Measurements from ENCODE around the gene TUBB4A.

The TUBB4A gene

DNA sequence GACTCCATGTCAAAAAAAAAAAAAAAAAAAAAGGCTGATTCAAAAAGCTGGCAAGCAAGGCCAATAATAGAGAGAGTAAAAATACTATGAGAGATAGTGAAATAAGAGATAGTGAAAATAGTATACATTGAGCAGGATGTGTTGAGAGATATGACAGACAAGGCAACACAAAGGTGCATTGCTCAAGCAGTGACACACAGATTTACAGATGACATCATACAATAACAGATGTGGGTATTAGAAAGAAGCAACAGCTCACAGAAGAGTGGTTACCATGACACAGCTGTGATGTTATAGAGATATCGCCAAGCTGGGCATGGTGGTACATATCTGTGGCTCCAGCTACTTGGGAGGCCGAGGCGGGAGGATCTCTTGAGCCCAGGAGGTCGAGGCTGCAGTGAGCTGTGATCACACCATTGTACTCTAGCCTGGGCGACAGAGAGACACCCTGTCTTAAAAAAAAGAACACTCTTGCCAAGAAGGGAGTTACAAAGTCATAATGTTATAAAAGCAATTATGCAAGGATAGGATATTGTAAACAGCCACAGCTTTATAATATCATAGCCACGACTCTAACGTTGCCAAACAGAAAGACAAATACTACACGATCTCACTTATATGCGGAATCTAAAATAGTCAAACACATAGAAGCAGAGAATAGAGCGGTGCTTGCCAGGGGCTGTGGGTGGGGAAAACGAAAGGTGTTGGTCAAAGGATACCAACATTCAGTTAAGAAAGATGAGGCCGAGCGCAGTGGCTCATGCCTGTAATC, 39.0 kb upstream of the TUBB4A start:
- Histone ChIP-seq H2AFZ (ENCODE audit: low read depth) (no peak overlapping the region), H3K9ac (no peak overlapping the region), H3K27me3 (ENCODE audit: insufficient read depth, low read depth) (no peaks in the 10 kb centered on the region), H3K36me3 (ENCODE audit: insufficient read depth) (no peaks in the 10 kb centered on the region), H3K4me2 (no peak overlapping the region), H3K27ac (no peak overlapping the region), H4K20me1 (ENCODE audit: insufficient read depth) (no peaks in the 10 kb centered on the region), H3K4me1 (ENCODE audit: low read depth, poor library complexity, severe bottlenecking) (peaks cover 27% of the 10 kb centered on the region), H3K4me3 (IDR thresholded peaks at IDR 0.05; ENCODE audit: insufficient read depth, low read depth, low read length) (no peak overlapping the region), H3K79me2 (ENCODE audit: insufficient read depth, low read depth) (no peaks in the 10 kb centered on the region)
- TF ChIP-seq, protein P1, sequence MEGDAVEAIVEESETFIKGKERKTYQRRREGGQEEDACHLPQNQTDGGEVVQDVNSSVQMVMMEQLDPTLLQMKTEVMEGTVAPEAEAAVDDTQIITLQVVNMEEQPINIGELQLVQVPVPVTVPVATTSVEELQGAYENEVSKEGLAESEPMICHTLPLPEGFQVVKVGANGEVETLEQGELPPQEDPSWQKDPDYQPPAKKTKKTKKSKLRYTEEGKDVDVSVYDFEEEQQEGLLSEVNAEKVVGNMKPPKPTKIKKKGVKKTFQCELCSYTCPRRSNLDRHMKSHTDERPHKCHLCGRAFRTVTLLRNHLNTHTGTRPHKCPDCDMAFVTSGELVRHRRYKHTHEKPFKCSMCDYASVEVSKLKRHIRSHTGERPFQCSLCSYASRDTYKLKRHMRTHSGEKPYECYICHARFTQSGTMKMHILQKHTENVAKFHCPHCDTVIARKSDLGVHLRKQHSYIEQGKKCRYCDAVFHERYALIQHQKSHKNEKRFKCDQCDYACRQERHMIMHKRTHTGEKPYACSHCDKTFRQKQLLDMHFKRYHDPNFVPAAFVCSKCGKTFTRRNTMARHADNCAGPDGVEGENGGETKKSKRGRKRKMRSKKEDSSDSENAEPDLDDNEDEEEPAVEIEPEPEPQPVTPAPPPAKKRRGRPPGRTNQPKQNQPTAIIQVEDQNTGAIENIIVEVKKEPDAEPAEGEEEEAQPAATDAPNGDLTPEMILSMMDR (conservative IDR thresholded peaks at IDR 0.05; ENCODE audit: low read depth, low read length), result no peak

DNA sequence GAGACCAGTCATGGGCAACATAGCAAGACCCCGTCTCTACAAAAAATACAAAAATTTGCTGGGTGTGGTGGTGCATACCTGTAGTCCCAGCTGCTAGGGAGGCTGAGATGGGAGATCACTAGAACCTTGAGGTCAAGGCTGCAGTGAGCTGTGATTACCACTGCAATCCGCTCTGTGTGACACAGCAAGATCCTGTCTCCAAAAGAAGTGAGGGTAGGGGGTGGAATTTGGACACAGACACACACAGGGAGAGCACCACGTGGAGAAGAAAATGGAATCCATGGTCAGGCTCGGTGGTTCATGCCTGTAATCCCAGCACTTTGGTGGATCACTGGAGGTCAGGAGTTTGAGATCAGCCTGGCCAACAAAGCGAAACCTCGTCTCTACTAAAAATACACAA, 37.4 kb upstream of the TUBB4A start:
- TF ChIP-seq, protein P1 (conservative IDR thresholded peaks at IDR 0.05; ENCODE audit: low read depth, low read length), result no peak
- no peak overlapping the region for H2AFZ ChIP-seq (ENCODE audit: low read depth)
- H3K9ac ChIP-seq, result no peak overlapping the region
- no peak overlapping the region for H3K4me2 ChIP-seq
- no peaks in the 10 kb centered on the region for H3K36me3 ChIP-seq (ENCODE audit: insufficient read depth)
- H3K79me2 ChIP-seq (ENCODE audit: insufficient read depth, low read depth), result no peaks in the 10 kb centered on the region
- H3K27ac ChIP-seq, result no peak overlapping the region
- no peak overlapping the region for H3K4me3 ChIP-seq (IDR thresholded peaks at IDR 0.05; ENCODE audit: insufficient read depth, low read depth, low read length)
- H4K20me1 ChIP-seq (ENCODE audit: insufficient read depth), result no peaks in the 10 kb centered on the region
- peaks cover 30% of the 10 kb centered on the region for H3K4me1 ChIP-seq (ENCODE audit: low read depth, poor library complexity, severe bottlenecking)
- H3K27me3 ChIP-seq (ENCODE audit: insufficient read depth, low read depth), result no peaks in the 10 kb centered on the region

DNA sequence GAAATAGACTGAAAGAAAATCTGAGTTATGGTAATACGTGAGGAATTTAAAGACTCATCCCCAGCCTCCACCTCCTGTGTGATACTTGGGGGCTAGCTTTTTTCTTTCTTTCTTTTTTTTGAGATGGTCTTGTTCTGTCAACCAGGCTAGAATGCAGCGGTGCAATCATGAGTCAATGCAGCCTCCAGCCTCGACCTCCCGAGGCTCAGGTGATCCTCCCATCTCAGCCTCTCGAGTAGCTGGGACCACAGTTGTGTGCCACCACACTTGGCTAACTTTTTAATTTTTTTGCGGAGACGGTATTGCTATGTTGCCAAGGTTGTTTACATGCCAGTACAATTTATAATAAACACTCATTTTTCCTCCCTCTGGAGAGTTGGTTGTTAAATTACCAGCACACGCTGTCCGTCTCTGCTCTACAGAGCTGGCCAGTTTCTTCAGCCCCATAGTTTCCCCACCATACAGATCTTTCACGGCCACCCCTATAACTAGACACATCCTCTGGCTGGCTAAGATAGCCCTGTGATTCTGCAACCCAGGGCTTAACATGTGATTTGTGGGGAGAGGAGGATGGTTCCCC, 33.5 kb upstream of the TUBB4A start:
- H3K27ac ChIP-seq, result no peak overlapping the region
- no peaks in the 10 kb centered on the region for H3K36me3 ChIP-seq (ENCODE audit: insufficient read depth)
- TF ChIP-seq, protein P1 (conservative IDR thresholded peaks at IDR 0.05; ENCODE audit: low read depth, low read length), result no peak
- H3K27me3 ChIP-seq (ENCODE audit: insufficient read depth, low read depth), result peaks cover 4% of the 10 kb centered on the region; the same call in 1 of the 2 replicates
- H3K4me2 ChIP-seq, result no peak overlapping the region
- no peaks in the 10 kb centered on the region for H3K79me2 ChIP-seq (ENCODE audit: insufficient read depth, low read depth)
- no peak overlapping the region for H2AFZ ChIP-seq (ENCODE audit: low read depth)
- H3K9ac ChIP-seq, result no peak overlapping the region
- H3K4me3 ChIP-seq (IDR thresholded peaks at IDR 0.05; ENCODE audit: insufficient read depth, low read depth, low read length), result no peak overlapping the region
- no peaks in the 10 kb centered on the region for H4K20me1 ChIP-seq (ENCODE audit: insufficient read depth)
- H3K4me1 ChIP-seq (ENCODE audit: low read depth, poor library complexity, severe bottlenecking), result peaks cover 40% of the 10 kb centered on the region

DNA sequence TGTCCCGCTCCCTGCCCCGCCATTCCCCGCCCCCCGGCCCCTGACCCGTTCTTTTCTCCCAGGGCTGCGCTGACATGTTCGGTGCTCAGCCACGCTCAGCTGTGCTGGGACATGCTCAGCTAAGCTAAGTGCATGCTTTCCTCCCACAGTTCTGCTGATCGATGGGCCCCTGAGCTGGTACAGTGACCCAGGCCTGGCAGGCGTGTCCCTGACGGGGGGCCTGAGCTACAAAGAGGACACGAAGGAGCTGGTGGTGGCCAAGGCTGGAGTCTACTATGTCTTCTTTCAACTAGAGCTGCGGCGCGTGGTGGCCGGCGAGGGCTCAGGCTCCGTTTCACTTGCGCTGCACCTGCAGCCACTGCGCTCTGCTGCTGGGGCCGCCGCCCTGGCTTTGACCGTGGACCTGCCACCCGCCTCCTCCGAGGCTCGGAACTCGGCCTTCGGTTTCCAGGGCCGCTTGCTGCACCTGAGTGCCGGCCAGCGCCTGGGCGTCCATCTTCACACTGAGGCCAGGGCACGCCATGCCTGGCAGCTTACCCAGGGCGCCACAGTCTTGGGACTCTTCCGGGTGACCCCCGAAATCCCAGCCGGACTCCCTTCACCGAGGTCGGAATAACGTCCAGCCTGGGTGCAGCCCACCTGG, 32.5 kb upstream of the TUBB4A start:
- H2AFZ ChIP-seq (ENCODE audit: low read depth), result no peak overlapping the region

More for the DNA sequence above, 32.5 kb upstream of the TUBB4A start:
- H3K4me3 ChIP-seq (IDR thresholded peaks at IDR 0.05; ENCODE audit: insufficient read depth, low read depth, low read length), result no peak overlapping the region
- TF ChIP-seq, protein P1 (conservative IDR thresholded peaks at IDR 0.05; ENCODE audit: low read depth, low read length), result no peak
- H3K4me1 ChIP-seq (ENCODE audit: low read depth, poor library complexity, severe bottlenecking), result peaks cover 46% of the 10 kb centered on the region
- no peak overlapping the region for H3K4me2 ChIP-seq
- H3K27me3 ChIP-seq (ENCODE audit: insufficient read depth, low read depth), result peaks cover 12% of the 10 kb centered on the region; the same call in 1 of the 2 replicates
- H3K9ac ChIP-seq, result no peak overlapping the region
- H4K20me1 ChIP-seq (ENCODE audit: insufficient read depth), result no peaks in the 10 kb centered on the region
- no peaks in the 10 kb centered on the region for H3K79me2 ChIP-seq (ENCODE audit: insufficient read depth, low read depth)
- H3K36me3 ChIP-seq (ENCODE audit: insufficient read depth), result no peaks in the 10 kb centered on the region
- H3K27ac ChIP-seq, result no peak overlapping the region
